Mesodermal cell (in vitro differentiated cells): ENCODE results near the gene LDLRAD4.

Source experiments
- H3K27ac ChIP-seq: 2 replicates; pipeline ENCODE4 v1.7.0; 2013; ENCODE audit warnings: mild to moderate bottlenecking, low read depth, low read length, moderate library complexity; ENCODE audit not compliant: severe bottlenecking
- H3K36me3 ChIP-seq: 2 replicates; pipeline ENCODE4 v1.7.1; 2013; ENCODE audit warnings: mild to moderate bottlenecking, low read length, moderate library complexity; ENCODE audit not compliant: control insufficient read depth, insufficient read depth
- H3K4me1 ChIP-seq: one replicate; pipeline ENCODE4 v1.7.1; 2013; ENCODE audit warnings: mild to moderate bottlenecking, low read length; ENCODE audit not compliant: insufficient read depth, control insufficient read depth, poor library complexity, severe bottlenecking
- H3K4me3 ChIP-seq: 2 replicates; pipeline ENCODE4 v1.7.0; 2013; ENCODE audit warnings: low read length, control low read depth, mild to moderate bottlenecking; ENCODE audit not compliant: insufficient read depth, poor library complexity, severe bottlenecking; ENCODE audit errors: extremely low read depth
- H3K9me3 ChIP-seq: 2 replicates; pipeline ENCODE4 v1.7.1; 2013; ENCODE audit warnings: mild to moderate bottlenecking, low read length, moderate library complexity; ENCODE audit not compliant: control insufficient read depth
- WGBS, 2 experiments: methylation state at CpG; one replicate each; pipeline ENCODE4 v1.1.5; 2013; ENCODE audit warnings: missing lambda C conversion rate in 2 of 2; ENCODE audit not compliant: insufficient coverage in 2 of 2; 5-methylcytosine and 5-hydroxymethylcytosine counted together

The LDLRAD4 gene

GRCh38 chr18:13245481-13246000 lies 27.0 kb downstream of the LDLRAD4 start:
- 83 to 100% methylated on average over 3 to 4 of the region's 6 CpGs for WGBS, 2 experiments
- Histone ChIP-seq H3K27ac (no peak overlapping the region), H3K4me3 (no peak overlapping the region), H3K36me3 (no peaks in the 10 kb centered on the region), H3K9me3 (no peaks in the 10 kb centered on the region), H3K4me1 (no peaks in the 10 kb centered on the region)

DNA sequence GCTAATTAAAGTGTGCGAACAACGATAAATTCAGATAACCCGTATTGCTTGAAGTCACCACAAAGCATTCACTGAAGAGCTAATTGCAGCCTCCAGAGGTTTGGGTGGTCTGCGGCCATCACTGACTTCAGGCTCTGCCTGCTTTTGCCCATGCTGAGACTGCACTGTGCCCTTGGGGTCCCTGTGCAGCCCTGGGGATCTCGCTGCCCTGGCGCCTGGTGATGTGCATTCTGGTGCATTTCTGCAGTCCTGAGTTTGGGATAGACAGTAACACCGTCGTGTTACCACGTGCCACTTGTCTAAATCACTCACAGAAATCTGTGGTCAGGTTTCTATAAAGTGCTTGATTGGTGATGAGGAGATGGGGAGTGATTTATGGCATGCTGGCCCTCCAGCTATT lies 27.6 kb downstream of the LDLRAD4 start:
- Histone ChIP-seq H3K27ac (no peak overlapping the region), H3K4me1 (no peaks in the 10 kb centered on the region), H3K4me3 (no peak overlapping the region), H3K9me3 (no peaks in the 10 kb centered on the region), H3K36me3 (no peaks in the 10 kb centered on the region)
- 93 to 95% methylated on average over 9 of the region's 9 CpGs for WGBS, 2 experiments

DNA sequence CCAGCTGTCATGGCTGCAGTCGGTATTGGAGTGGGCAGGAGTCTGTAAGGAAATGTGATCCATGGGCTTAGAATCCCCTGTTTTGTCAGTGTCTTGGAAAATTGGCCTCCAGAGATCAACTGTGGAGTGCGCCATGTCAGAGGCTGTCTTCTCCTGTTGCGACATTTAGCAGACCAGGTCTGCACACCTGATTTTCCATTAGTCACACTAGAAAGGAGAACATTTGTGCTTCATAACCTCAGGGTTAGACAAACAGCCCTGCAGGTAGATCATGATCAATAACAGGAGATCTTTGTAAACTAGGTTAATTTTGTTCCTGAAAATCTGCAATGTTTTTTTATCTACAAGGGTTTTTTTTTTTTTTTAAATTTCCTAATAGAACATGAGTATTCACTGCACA lies 28.0 kb downstream of the LDLRAD4 start:
- H3K9me3 ChIP-seq: no peaks in the 10 kb centered on the region
- no peak overlapping the region for H3K4me3 ChIP-seq
- H3K27ac ChIP-seq: no peak overlapping the region
- no peaks in the 10 kb centered on the region for H3K4me1 ChIP-seq
- H3K36me3 ChIP-seq: no peaks in the 10 kb centered on the region
- 93 to 95% methylated on average over 2 of the region's 3 CpGs for WGBS, 2 experiments

DNA sequence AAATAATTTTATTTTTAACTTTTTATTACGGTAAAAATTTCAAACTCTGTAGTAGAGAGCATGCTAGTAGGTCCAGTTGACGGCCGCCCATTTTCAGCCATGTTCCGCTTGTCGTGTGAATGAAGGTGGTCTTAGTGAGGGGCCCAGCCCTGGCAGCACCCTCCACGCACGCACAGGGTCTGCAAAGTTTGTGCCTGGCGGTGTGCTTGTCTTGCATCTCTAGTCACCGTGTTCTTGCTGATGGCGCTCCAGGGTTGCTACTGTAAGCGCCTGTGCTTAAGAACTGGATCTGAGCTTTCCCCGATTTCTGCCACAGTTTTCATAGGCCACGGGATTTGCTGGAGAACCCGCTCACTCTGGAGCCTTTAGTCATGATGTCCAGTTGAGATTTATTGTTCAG lies 28.9 kb downstream of the LDLRAD4 start:
- H3K4me1 ChIP-seq: no peaks in the 10 kb centered on the region
- 96 to 98% methylated on average over 13 of the region's 14 CpGs for WGBS, 2 experiments
- no peak overlapping the region for H3K27ac ChIP-seq

DNA sequence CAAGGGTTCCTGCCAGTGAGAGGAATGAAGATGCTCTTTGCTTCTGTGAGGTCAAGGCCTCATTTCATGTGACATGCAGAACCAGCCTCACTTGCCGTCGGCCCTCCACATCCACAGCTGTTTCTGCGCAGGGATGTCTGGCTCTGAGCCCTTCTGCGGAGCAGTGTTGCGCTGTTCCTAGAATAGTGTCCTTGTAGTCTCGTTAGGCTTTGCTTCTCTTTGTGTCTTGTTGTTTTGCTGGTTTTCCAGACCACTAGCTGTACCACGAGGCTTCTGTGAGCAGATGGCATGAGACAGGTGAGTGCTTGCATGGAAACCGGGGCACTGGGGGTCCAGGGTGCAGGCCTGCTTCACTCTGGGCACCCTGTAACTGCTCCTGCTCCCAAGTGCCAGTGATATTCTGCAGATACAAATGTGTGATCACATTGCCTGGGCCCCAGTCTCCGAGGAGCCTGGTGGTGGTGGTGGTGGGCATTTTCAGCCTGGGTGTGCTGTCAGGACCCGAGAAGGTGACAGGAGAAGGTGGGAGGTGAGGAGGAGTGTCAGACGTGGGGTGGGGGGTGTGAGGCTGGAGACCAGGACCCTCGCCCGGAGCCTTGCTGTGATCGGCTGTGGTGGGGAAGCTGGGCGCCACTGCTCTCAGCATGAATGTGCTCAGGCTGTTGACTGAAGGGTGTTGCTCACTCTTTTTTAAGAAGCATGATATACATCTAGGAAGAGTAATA lies 34.3 kb downstream of the LDLRAD4 start:
- no peaks in the 10 kb centered on the region for H3K36me3 ChIP-seq

More for the DNA sequence above, 28.9 kb downstream of the LDLRAD4 start:
- Histone ChIP-seq H3K36me3 (no peaks in the 10 kb centered on the region), H3K4me3 (no peak overlapping the region), H3K9me3 (no peaks in the 10 kb centered on the region)

GRCh38 chr18:13253786-13254688 lies 35.5 kb downstream of the LDLRAD4 start:
- 81 to 84% methylated on average over 20 to 26 of the region's 26 CpGs for WGBS, 2 experiments
- Histone ChIP-seq H3K4me1 (peaks cover 10% of the 10 kb centered on the region), H3K4me3 (no peak overlapping the region), H3K9me3 (no peaks in the 10 kb centered on the region), H3K27ac (no peak overlapping the region), H3K36me3 (no peaks in the 10 kb centered on the region)

More for the DNA sequence above, 34.3 kb downstream of the LDLRAD4 start:
- no peak overlapping the region for H3K27ac ChIP-seq
- 89 to 90% methylated on average over 13 to 14 of the region's 15 CpGs for WGBS, 2 experiments
- H3K4me3 ChIP-seq: no peak overlapping the region
- H3K9me3 ChIP-seq: no peaks in the 10 kb centered on the region
- peaks cover 10% of the 10 kb centered on the region for H3K4me1 ChIP-seq

DNA sequence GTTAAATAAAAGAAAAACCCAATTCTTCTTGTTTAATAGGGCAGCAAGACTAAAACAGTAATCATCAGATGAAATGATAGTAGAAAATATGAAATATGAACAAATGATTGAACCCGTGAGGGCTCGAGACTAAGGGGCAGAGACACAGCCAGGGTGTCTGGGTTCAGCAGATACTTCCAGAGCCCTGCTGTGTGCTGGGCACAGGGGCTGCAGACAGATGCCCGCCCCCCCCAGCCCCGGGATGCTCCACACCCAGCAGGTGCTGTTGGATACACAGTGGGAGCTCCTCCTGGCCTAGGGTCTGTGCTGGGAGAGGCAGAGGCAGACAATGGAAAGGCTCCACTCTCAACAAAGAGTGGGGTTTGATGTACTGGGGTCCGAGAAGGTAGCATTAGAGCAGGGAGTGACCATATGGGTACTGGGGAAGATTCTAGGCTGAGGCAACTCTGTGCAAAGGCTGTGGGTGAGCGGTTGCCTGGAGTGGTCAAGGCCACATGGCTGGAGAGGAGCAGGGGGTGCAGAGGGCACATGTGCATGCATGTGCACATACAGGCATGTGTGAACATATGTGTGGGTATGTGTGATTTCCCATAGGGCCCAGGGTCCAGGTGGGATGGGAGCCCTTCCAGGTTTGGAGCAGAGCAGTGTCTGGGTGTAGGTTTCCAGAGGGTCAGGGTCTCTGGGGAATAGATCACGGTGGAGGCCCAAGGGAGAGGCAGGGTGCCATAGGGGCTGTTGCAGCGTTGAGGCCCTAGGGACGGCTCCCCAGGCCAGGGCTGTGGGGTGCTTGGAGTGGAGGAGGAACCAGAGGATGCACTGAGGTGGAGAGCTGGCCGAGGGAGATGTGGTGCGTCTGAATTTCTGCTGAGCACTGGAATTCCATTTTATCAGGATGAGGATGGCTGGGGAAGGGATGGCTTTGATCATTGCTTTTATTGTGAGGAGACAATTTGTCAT lies 36.7 kb downstream of the LDLRAD4 start:
- Histone ChIP-seq H3K9me3 (no peaks in the 10 kb centered on the region), H3K36me3 (no peaks in the 10 kb centered on the region), H3K27ac (no peak overlapping the region), H3K4me3 (no peak overlapping the region), H3K4me1 (peaks cover 12% of the 10 kb centered on the region)
- WGBS, 2 experiments: 89 to 91% methylated on average over 8 to 9 of the region's 11 CpGs

GRCh38 chr18:13256444-13257305 lies 38.1 kb downstream of the LDLRAD4 start:
- Histone ChIP-seq H3K9me3 (no peaks in the 10 kb centered on the region), H3K4me3 (no peak overlapping the region), H3K4me1 (peaks cover 17% of the 10 kb centered on the region), H3K27ac (no peak overlapping the region), H3K36me3 (no peaks in the 10 kb centered on the region)
- WGBS, 2 experiments: 79 to 80% methylated on average over 15 to 17 of the region's 18 CpGs

DNA sequence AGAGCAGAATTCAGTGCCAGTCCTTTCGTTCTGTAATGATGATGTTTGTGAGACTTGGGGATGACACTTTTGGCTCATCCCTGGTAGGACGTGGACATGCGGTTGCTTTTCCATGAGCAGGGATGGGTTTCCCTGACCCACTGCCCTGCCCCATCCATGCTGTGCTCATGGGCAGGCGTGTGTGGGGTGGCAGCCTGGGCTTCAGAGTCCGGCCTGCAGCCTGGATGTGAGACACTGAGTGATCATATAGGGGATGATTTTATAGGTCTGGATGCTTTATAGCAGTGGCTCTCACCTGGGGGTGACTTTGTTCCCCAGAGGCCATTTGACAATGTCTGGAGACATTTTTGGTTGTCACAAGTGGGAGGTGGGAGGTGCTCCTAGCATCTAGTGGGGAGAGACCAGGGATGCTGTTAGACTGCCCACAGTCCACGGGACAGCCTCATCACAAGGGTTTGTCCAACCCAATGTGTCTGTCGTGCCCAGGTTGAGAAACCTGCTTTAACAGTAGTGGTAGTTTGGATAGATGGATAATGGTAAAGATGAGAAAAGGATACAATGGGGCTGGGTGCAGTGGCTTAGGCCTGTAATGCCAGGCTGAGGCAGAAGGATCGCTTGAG lies 38.9 kb downstream of the LDLRAD4 start:
- 83 to 85% methylated on average over 6 to 8 of the region's 8 CpGs for WGBS, 2 experiments
- no peaks in the 10 kb centered on the region for H3K9me3 ChIP-seq
- no peaks in the 10 kb centered on the region for H3K36me3 ChIP-seq
- H3K4me3 ChIP-seq: no peak overlapping the region
- peaks cover 17% of the 10 kb centered on the region for H3K4me1 ChIP-seq
- no peak overlapping the region for H3K27ac ChIP-seq
